ENCODE results near the gene ACADS.
A peak's percentile ranks its signal among the peaks of the same experiment; 100 is the strongest.

The ACADS gene

GRCh38 chr12:120758798-120759590 lies 33.4 kb downstream of the ACADS start:
- no peak for DNase-seq

DNA sequence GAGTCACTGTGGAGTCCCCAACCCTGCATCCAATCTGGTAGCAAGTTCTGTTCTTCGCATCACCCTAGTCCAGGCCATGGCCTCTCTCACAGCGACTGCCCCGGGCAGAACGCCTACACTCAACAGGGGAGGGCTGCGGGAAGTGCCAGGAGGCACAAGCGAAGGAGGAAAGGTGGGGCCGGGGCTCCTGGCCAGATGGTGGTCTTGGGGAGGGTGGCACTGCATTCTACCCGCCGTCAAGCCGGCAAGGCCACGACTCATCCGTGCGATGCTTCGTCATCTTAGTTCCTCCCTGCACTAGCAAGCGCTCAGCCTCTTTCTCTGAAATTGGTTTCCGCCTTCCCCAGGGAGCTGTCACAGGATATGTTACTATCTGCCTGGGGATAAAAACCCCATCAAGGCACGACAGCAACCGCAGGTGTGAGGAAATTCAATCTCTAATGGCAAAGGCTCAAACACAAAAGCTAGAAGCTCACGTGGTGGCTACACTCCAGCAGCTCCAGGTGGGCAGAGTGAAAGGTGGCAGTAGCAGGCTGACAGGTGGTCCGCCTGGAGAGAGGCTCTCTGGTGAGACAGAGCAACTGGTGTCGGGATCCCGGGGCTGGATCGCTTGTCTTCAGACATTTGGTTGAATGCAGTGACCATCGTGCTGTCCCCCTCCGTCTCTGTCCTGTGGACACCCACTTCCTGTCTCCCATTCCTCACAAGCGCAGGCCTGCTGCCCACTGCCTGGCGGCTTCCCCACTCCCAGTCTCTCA lies 34.1 kb downstream of the ACADS start:
- no peak for DNase-seq

GRCh38 chr12:120760349-120761254 lies 35.0 kb downstream of the ACADS start:
- DNase-seq = no peak

DNA sequence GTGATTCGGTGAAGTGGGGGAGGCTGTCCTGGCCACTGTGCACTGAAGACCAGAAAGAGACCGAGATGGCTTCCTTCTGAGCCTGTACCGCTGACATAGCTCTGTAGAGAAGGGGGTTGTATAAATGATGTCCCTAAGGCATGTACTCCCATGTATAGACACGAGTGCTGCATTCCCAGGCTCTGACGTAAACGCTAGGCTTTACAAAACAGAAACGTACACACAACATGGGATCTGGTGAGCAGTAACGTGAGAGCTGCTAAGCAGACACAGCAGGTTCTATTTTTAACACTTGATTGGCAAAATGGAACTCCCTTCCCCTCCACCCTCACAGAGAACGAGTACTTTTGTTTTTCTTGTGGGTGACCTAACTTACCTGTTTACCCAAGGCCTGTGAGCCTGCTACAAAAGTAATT lies 35.9 kb downstream of the ACADS start:
- DNase-seq = no peak

- DNase-seq = no peak
Measured at GRCh38 chr12:120762086-120762485, 36.5 kb downstream of the ACADS start.

GRCh38 chr12:120763250-120763649 lies 37.6 kb downstream of the ACADS start:
- DNase-seq = no peak

GRCh38 chr12:120764816-120765215 lies 39.2 kb downstream of the ACADS start:
- DNase-seq = no peak

DNA sequence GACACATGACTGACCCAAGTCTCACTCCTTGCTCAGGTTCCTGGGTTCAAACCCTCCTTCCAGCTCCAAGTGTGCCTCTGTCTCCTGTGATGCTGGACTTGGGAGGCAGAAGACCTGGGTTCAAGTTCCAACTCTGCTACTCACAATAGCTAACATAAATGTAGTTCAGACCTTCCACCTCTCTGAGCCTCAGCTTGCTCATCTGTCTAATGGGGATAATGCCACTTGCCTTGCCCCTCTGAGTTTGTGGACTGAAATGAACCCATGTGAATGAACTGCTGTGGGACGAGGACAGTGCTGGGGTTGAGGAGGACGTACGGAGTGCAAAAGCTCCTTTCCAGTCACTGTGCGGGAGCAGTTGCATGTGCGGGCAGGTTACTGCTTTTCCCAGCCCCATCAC lies 40.9 kb downstream of the ACADS start:
- no peak for DNase-seq

DNA sequence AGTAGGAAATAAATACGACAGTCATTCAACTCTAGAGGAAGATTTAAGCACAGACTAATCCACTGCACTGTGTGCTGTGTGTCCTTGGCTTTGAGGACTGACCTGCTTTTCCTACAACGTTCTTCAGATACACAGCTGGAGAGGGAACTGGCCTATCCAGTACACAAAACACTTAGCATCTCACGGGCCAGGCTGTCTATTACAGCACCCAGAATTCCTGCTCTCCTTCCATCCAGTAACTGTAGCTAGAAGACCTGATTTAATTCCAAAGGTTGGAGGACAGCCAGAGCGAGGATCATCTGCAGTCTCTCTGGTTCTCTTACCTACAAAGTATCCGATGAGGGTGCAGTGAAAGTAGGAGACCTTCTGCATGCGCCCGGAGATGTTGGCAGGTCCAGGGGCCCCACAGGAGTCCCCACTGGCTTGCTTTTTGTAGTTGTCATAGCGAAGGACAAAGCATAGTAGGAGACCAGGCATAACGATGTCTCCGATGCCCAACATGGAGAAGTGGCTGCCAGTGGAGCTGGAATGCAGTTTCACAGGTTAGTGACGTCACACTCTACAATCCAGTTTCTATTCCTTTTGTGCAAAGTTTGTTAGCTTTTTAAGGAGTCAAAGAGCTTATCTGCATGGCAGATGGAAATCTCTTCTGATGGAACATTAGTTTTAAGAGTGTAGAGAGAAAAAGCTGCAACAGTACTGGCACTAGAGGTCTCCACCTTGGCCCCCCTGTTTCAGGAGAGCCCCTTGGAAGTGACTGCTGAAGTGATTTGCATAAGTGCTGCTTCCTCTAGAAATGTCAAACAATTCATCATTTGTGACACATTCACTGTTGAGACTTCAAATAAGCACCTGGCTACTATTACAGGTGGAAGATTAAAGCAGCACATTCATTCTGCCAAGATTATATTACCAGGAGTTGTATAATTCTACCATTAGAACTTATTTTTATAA lies 41.7 kb downstream of the ACADS start:
- DNase-seq = no peak

GRCh38 chr12:120771097-120771496 lies 45.5 kb downstream of the ACADS start:
- DNase-seq = no peak

DNA sequence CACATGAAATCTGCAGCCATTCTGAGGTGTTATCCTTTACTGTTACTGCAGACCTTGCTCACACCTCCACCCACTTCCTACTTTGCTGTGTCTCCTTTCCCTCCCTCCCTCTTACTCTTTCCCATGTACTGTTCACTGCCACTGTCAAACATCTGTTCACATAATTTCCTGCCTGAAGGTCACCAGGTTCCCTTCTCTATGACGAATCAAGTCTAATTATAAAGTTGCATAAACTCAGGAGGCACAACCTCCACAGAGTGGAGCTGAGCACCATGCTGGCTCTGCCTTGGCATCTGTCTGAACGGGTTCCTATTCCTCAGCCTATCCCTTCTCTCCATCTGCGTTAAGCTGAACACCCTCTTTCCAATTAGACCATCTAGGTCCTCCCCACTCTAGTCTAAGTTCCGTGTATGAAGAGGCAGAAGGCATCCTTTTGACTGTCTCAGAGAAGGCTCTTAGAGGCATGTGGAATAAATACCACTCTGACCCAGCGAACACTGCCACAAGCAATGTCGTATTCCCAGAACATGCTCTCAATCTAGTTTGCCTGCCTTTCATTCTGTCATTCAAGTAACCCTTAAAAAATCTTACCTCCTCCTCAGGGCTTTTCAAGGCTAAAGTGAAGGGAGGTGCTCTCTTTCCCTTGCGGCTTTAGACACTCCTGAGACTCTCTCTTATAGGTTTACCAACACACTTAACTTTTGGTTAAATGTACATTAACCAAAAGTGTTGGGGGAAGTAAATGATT lies 48.7 kb downstream of the ACADS start:
- DNase-seq = peak; percentile 17

GRCh38 chr12:120775862-120776552 lies 50.4 kb downstream of the ACADS start:
- no peak for DNase-seq

- DNase-seq = no peak
Measured at GRCh38 chr12:120783197-120783596, 57.6 kb downstream of the ACADS start.

DNA sequence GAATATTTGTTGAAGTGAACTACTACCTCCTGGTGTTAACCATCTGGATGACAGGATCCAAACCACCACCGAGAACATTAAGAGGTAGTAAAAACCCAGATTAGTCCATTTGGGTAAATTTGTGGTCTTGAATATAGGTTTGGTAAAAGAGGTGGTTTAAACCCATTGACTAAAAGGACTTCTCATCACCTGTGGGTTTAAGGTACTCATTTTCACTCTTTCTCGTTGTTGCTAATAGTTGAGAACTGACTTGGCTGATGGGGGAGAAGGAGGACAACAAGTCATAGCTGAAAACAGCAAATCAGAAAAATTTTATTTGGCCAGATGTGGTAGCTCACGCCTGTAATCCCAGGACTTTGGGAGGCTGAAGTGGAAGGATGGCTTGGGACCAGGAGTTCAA lies 59.2 kb downstream of the ACADS start:
- no peak for DNase-seq

DNA sequence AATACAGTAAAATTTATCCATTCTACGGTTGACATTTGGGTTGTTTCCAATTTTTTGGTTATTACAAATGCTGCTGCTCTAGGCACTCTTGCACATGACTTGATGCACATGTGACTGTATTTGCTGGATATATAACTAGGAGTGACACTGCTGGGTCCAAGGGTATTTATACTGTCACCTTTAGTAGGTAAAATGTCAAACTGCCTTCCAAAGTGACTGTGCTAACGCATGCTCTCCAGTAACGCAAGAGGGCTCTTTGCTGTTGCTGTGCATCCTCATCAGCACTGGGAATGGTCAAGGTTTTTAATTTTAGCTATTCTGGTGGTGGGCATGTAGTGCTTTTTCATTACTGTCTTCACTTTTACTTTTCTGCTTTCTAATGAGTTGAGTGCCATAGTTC lies 62.3 kb downstream of the ACADS start:
- no peak for DNase-seq

Measured in NCI-H82 (cell line).